NT2/D1 (cell line): Measurements from ENCODE around the gene FIS1.

Experiments used
- DNase-seq: peaks from one replicate; pipeline ENCODE4 v3.0.0-alpha.2; 2011; ENCODE audit warnings: low read depth, low spot score
- H3K27me3 ChIP-seq: 2 replicates; pipeline ENCODE4 v1.6.0; 2011; ENCODE audit warnings: mild to moderate bottlenecking; ENCODE audit not compliant: insufficient read length, insufficient read depth
- H3K36me3 ChIP-seq: 2 replicates; pipeline ENCODE4 v1.6.1; 2011; ENCODE audit warnings: mild to moderate bottlenecking, low read length, mixed read lengths; ENCODE audit not compliant: insufficient read depth, insufficient read length
- H3K4me1 ChIP-seq: 2 replicates; pipeline ENCODE4 v1.5.1; 2011; ENCODE audit not compliant: insufficient read depth, insufficient read length
- H3K4me3 ChIP-seq: 2 replicates; pipeline ENCODE4 v1.5.1; 2011; ENCODE audit warnings: low read depth; ENCODE audit not compliant: insufficient read length
- H3K9ac ChIP-seq: 2 replicates; pipeline ENCODE4 v1.6.0; 2011; ENCODE audit warnings: low read depth; ENCODE audit not compliant: insufficient read length
- H3K9me3 ChIP-seq: 2 replicates; pipeline ENCODE4 v1.5.1; 2011; ENCODE audit warnings: mild to moderate bottlenecking, low read length; ENCODE audit not compliant: insufficient read depth
- SUZ12 ChIP-seq: IDR thresholded peaks from 2 replicates; pipeline ENCODE4 v1.6.1; 2011; ENCODE audit not compliant: insufficient read length, insufficient read depth; ENCODE audit errors: extremely low read depth
- YY1 ChIP-seq: IDR thresholded peaks from 2 replicates; pipeline ENCODE4 v1.6.1; 2011; ENCODE audit not compliant: insufficient read length, insufficient read depth
- ZNF274 ChIP-seq: IDR thresholded peaks from 2 replicates; pipeline ENCODE4 v1.6.1; 2011; ENCODE audit warnings: mild to moderate bottlenecking, low read depth, low read length

FIS1 gene

DNA sequence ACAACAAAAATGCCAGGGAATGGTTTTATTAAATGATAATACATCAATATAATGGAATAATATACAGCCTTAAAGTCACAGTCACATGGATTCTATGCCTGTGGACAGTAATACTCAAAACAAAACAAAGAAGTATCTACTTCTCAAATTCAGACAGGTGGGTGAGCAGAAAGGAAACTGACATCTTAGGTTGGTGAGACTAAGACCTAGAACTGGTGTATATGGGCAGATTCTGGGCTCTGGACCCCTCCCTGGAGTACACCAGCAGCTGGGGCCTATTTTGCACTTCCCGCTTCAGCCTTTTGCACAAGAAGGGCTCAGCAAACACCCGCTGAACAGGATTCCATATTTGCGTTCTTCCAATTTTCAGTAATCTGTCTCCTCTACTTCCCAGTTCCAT, 5.4 kb upstream of the FIS1 start:
- H3K4me1 ChIP-seq: peaks cover 3% of the 10 kb centered on the region
- no peak for DNase-seq
- H3K36me3 ChIP-seq: peaks cover 30% of the 10 kb centered on the region
- H3K27me3 ChIP-seq: no peaks in the 10 kb centered on the region
- H3K9me3 ChIP-seq: no peaks in the 10 kb centered on the region
- H3K4me3 ChIP-seq: no peak overlapping the region
- TF ChIP-seq SUZ12: no peak
- no peak for TF ChIP-seq ZNF274
- TF ChIP-seq YY1: no peak
- no peak overlapping the region for H3K9ac ChIP-seq

DNA sequence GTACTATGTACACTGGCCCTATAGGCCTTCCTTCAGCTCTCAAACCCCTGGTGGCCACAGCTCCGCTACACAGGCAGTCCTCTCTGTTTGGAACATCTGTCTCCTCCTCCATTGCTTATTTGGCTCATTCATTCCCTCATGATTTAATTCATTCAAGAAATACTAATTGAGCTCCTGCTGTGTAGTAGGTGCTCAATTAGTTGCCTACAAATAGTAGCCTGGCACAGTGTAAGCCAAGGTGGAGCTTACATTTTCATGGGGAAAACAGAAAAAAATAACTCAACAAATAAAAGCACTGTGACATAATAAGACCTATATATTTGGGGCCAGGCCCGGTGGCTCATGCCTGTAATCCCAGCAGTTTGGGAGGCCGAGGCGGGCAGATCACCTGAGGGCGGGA, 3.4 kb upstream of the FIS1 start:
- no peaks in the 10 kb centered on the region for H3K9me3 ChIP-seq
- H3K9ac ChIP-seq: no peak overlapping the region
- TF ChIP-seq ZNF274 (no peak), SUZ12 (no peak), YY1 (no peak)
- H3K4me3 ChIP-seq: no peak overlapping the region
- H3K36me3 ChIP-seq: peaks cover 37% of the 10 kb centered on the region
- H3K27me3 ChIP-seq: no peaks in the 10 kb centered on the region
- H3K4me1 ChIP-seq: peaks cover 3% of the 10 kb centered on the region
- no peak for DNase-seq

DNA sequence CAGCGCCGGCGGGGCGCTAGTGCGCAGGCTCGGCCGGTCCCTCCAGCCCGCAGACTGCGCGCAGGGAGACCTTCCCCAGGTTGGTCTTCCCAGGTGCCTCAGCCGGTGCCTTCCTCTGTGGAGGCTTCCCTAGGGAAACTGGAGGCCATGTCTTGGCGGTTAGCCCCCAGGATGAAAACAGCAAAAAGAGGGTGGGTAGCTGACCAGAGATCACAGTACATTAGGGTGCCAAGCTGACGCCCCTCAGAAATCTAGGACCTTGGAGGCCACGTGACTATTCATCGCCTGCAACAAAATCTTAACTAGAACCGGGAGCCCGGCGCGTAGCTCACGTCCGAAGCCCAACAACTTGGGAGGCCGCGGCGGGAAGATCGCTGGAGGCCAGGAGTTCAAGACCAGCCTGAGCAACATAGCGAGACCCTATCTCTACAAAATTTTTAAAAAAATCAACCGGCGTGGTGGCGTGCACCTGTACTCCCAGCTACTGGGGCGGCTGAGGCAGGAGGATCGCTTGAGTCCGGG, 327 bp upstream of the FIS1 start:
- no peaks in the 10 kb centered on the region for H3K9me3 ChIP-seq
- no peak for DNase-seq
- peak overlapping the region; percentile 98 for H3K4me3 ChIP-seq
- peaks cover 47% of the 10 kb centered on the region for H3K36me3 ChIP-seq
- TF ChIP-seq YY1 (no peak), SUZ12 (no peak), ZNF274 (no peak)
- H3K9ac ChIP-seq: peak overlapping the region; percentile 97
- no peaks in the 10 kb centered on the region for H3K27me3 ChIP-seq
- peaks cover 3% of the 10 kb centered on the region for H3K4me1 ChIP-seq

DNA sequence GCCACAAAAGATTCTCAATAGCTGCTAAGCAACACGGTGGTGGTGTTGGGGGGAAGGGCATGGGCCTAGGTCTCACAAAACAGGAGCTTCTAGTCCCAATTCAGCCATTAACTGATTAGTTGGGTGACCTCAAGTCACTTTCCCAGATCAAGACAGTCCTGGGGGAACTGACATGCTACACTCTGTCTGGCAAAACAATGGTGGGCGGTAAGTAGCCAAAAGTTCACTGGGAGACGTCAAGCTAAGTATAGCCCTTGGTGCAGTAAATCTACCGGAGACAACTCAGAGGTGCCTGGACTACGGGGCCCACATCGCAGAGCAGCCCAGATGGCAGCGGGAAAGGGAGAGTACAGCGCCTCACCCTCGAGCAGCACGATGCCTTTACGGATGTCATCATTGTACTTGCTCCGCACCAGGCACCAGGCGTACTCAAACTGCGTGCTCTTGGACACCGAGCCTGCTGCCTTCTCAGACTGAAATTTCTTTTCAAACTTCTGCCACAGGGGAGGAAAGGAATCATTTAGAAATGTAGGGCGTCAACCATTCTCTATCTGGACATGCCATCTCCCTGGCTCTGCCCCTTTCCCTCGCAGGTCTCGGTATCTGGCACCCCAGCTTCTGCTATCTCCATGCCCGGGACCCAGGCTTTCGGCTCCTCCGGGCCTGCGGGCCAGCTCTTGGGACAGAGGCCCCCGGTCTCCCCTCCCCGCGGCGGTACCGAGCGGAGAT, 1.1 kb downstream of the FIS1 start:
- TF ChIP-seq SUZ12 (no peak), ZNF274 (no peak), YY1 (no peak)
- no peaks in the 10 kb centered on the region for H3K27me3 ChIP-seq
- H3K4me1 ChIP-seq: peaks cover 7% of the 10 kb centered on the region
- peak overlapping the region; percentile 97 for H3K9ac ChIP-seq
- peak overlapping the region; percentile 98 for H3K4me3 ChIP-seq
- DNase-seq: no peak
- H3K36me3 ChIP-seq: peaks cover 51% of the 10 kb centered on the region
- H3K9me3 ChIP-seq: no peaks in the 10 kb centered on the region

DNA sequence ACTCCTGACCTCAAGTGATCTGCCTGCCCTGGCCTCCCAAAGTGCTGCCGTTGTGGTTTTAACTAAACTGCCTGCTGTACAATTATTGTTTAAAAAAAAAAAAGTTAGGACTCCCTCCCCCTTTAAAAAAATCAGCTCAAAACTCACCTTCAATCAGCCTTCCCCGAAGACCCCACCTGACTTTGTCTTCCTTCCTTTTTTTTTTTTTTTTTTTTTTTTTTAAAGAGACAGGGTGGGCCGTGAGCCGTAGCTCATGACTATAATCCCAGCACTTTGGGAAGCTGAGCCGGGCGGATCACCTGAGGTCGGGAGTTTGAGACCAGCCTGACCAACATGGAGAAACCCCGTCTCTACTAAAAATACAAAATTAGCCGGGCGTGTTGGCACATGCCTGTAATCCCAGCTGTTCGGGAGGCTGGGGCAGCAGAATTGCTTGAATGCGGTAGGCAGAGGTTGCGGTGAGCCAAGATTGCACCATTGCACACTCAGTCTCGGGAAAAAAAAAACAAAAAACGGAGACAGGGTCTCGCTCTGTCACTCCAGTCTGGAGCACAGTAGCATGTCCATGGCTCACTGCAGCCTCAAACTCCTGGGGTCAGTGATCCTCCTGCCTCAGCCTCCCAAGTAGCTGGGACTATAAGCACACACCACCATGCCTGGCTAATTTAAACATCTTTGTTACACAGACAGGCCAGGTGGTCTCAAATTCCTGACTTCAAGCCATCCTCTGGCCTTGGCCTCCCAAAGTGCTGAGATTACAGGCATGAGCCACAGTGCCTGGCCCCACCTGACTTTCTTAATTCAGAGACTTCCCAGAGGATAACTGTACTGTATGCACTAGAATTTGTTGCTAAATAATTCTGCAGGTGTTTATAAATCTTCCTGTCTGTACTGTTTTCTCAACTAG, 3.2 kb downstream of the FIS1 start:
- Histone ChIP-seq H3K4me1 (peaks cover 13% of the 10 kb centered on the region), H3K9me3 (no peaks in the 10 kb centered on the region), H3K4me3 (no peak overlapping the region), H3K36me3 (peaks cover 45% of the 10 kb centered on the region), H3K9ac (no peak overlapping the region), H3K27me3 (no peaks in the 10 kb centered on the region)
- no peak for DNase-seq
- no peak for TF ChIP-seq SUZ12
- no peak for TF ChIP-seq YY1
- no peak for TF ChIP-seq ZNF274

DNA sequence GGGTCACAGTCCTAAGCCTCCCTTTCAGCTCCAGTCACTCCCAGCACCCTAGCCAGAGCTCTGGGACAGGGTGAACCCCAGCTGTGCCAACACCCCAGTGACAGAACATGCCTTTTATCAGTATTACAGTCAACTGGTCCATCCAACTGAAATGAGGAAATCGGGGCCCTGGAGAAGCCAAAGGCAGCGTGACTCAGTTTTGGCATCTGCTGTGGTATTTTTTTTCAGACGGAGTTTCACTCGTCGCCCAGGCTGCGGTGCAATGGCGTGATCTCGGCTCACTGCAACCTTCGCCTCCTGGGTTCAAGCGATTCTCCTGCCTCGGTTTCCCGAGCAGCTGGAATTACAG, 3.9 kb downstream of the FIS1 start:
- TF ChIP-seq YY1 (no peak), SUZ12 (no peak), ZNF274 (no peak)
- H3K9ac ChIP-seq: no peak overlapping the region
- no peaks in the 10 kb centered on the region for H3K9me3 ChIP-seq
- no peak overlapping the region for H3K4me3 ChIP-seq
- H3K36me3 ChIP-seq: peaks cover 43% of the 10 kb centered on the region
- peaks cover 13% of the 10 kb centered on the region for H3K4me1 ChIP-seq
- no peaks in the 10 kb centered on the region for H3K27me3 ChIP-seq
- DNase-seq: no peak
